ENCODE measurements around the gene FBLN2. TPM values are rescaled to one million over a fixed set of nuclear protein-coding genes. Genes with fewer than 3 reads are reported as not detected.

The FBLN2 gene
- polyA plus RNA-seq, 3 donors, result 0.08 TPM; not detected in 2

GRCh38 chr3:13525827-13526625 is 22.9 kb upstream of the FBLN2 start:
- TF ChIP-seq CTCF (IDR thresholded peaks at IDR 0.05), result no peak
- no peak overlapping the region for H2AFZ ChIP-seq (ENCODE audit: insufficient read depth, low read depth, low read length, poor library complexity, severe bottlenecking)

GRCh38 chr3:13526626-13526949 is 22.3 kb upstream of the FBLN2 start:
- DNase-seq, result no peak
- Histone ChIP-seq H3K9me3 (replicated peaks in 1 of 2; ENCODE audit: control insufficient read depth in 1 of 2, insufficient read depth in 1 of 2, low read length in 2 of 2) (no peaks in the 10 kb centered on the region), H3K27me3 (ENCODE audit: control insufficient read depth in 2 of 2, insufficient read depth in 2 of 2, low read length in 2 of 2) (no peaks in the 10 kb centered on the region), H3K36me3 (replicated peaks in 1 of 2; ENCODE audit: control insufficient read depth in 1 of 2, insufficient read depth in 2 of 2, low read length in 2 of 2) (no peaks in the 10 kb centered on the region), H3K9ac (ENCODE audit: insufficient read depth, low read length, poor library complexity, severe bottlenecking) (no peak overlapping the region), H3K4me1 (ENCODE audit: control insufficient read depth in 1 of 2, insufficient read depth in 2 of 2, low read length in 2 of 2) (no peaks in the 10 kb centered on the region), H2AFZ (ENCODE audit: insufficient read depth, low read depth, low read length, poor library complexity, severe bottlenecking) (no peak overlapping the region), H3K4me3 (replicated peaks in 1 of 3; ENCODE audit: low read depth in 2 of 3, low read length in 3 of 3) (no peak overlapping the region), H3K27ac (ENCODE audit: low read depth in 1 of 2, low read length in 2 of 2) (no peak overlapping the region), H3K79me2 (ENCODE audit: insufficient read depth, low read length) (no peaks in the 10 kb centered on the region), H4K20me1 (ENCODE audit: insufficient read depth, low read length) (no peaks in the 10 kb centered on the region), H3K4me2 (replicated peaks; ENCODE audit: extremely low read depth, low read length, poor library complexity, severe bottlenecking) (no peak overlapping the region)
- H3K27ac Mint-ChIP-seq, result no peak overlapping the region
- intact Hi-C loops (cut with micrococcal nuclease), result no loop called here
- H3K36me3 Mint-ChIP-seq, result no peaks in the 10 kb centered on the region
- no peaks in the 10 kb centered on the region for H3K4me1 Mint-ChIP-seq
- H3K4me3 Mint-ChIP-seq, result no peak overlapping the region
- TF ChIP-seq CTCF (IDR thresholded peaks at IDR 0.05), result no peak
- H3K9me3 Mint-ChIP-seq, result peaks cover 0 to 3% (median 2%) of the 10 kb centered on the region in 7 donors
- H3K27me3 Mint-ChIP-seq (ENCODE audit: low read depth in 3 of 3), result peaks cover 0 to 5% (median 4%) of the 10 kb centered on the region in 3 donors
- no CpG with 5 or more reads among the region's 5 CpGs for WGBS (ENCODE audit: insufficient coverage)

More at GRCh38 chr3:13525827-13526625, 22.9 kb upstream of the FBLN2 start:
- Mint-ChIP-seq H3K4me3 (peak overlapping the region in 1 of 2 donors; percentile 31), H3K27me3 (ENCODE audit: low read depth in 3 of 3) (peaks cover 0 to 5% (median 4%) of the 10 kb centered on the region in 3 donors), H3K36me3 (no peaks in the 10 kb centered on the region), H3K4me1 (no peaks in the 10 kb centered on the region), H3K9me3 (peaks cover 0 to 6% (median 3%) of the 10 kb centered on the region in 7 donors), H3K27ac (peak overlapping the region in 1 of 7 donors; percentile 42)
- no peak overlapping the region for H3K27ac ChIP-seq (ENCODE audit: low read depth in 1 of 2, low read length in 2 of 2)
- no peaks in the 10 kb centered on the region for H3K79me2 ChIP-seq (ENCODE audit: insufficient read depth, low read length)
- H3K4me1 ChIP-seq (ENCODE audit: control insufficient read depth in 1 of 2, insufficient read depth in 2 of 2, low read length in 2 of 2), result no peaks in the 10 kb centered on the region
- intact Hi-C loops (cut with micrococcal nuclease), result no loop called here
- no peak overlapping the region for H3K4me3 ChIP-seq (replicated peaks in 1 of 3; ENCODE audit: low read depth in 2 of 3, low read length in 3 of 3)
- no peak overlapping the region for H3K9ac ChIP-seq (ENCODE audit: insufficient read depth, low read length, poor library complexity, severe bottlenecking)
- no peaks in the 10 kb centered on the region for H3K27me3 ChIP-seq (ENCODE audit: control insufficient read depth in 2 of 2, insufficient read depth in 2 of 2, low read length in 2 of 2)
- no peaks in the 10 kb centered on the region for H3K36me3 ChIP-seq (replicated peaks in 1 of 2; ENCODE audit: control insufficient read depth in 1 of 2, insufficient read depth in 2 of 2, low read length in 2 of 2)
- WGBS (ENCODE audit: insufficient coverage), result 83% methylated on average over 19 of the region's 20 CpGs
- no peaks in the 10 kb centered on the region for H3K9me3 ChIP-seq (replicated peaks in 1 of 2; ENCODE audit: control insufficient read depth in 1 of 2, insufficient read depth in 1 of 2, low read length in 2 of 2)
- no peak for DNase-seq
- H4K20me1 ChIP-seq (ENCODE audit: insufficient read depth, low read length), result no peaks in the 10 kb centered on the region
- H3K4me2 ChIP-seq (replicated peaks; ENCODE audit: extremely low read depth, low read length, poor library complexity, severe bottlenecking), result no peak overlapping the region

All from CD14-positive monocyte (primary cell).